ENCODE results near the gene CLEC20A. TPM values are rescaled to one million over a fixed set of nuclear protein-coding genes. Genes with fewer than 3 reads are reported as not detected.

CLEC20A gene
- total and polyA plus RNA-seq, 2 donors from 2014 or later = 0.47 TPM; not detected in 1

DNA sequence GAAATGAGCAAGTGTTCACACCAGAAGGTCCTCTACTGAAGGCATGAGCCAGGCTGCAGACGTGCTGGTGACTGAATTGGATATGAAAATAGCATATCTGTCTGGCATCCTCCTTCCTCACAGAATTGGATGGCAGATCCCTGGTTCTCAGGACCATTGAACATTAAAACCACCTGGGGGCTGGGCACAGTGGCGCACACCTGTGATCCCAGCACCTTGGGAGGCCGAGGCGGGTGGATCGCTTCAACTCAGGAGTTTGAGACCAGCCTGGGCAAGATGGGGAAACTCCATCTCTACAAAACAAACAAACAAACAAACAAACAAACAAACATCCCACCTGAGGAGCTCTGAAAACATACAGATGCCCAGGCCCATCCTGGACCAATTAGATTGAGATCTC lies 39.6 kb upstream of the CLEC20A start:
- H3K4me3 ChIP-seq (ENCODE audit: low read length in 3 of 3) = no peak overlapping the region
- H3K36me3 ChIP-seq (ENCODE audit: control insufficient read depth in 2 of 3, insufficient read depth in 3 of 3, low read length in 3 of 3) = no peaks in the 10 kb centered on the region
- no peak for FAIRE-seq
- H3K27ac ChIP-seq (ENCODE audit: low read depth in 2 of 2, low read length in 2 of 2) = no peak overlapping the region
- intact Hi-C loops (cut with DNase I) = loop anchor here (5.0 to 10.0 kb wide), 2 partner anchors 218 to 466 kb away; no protein-coding TSS in a partner anchor
- TF ChIP-seq, protein P1, sequence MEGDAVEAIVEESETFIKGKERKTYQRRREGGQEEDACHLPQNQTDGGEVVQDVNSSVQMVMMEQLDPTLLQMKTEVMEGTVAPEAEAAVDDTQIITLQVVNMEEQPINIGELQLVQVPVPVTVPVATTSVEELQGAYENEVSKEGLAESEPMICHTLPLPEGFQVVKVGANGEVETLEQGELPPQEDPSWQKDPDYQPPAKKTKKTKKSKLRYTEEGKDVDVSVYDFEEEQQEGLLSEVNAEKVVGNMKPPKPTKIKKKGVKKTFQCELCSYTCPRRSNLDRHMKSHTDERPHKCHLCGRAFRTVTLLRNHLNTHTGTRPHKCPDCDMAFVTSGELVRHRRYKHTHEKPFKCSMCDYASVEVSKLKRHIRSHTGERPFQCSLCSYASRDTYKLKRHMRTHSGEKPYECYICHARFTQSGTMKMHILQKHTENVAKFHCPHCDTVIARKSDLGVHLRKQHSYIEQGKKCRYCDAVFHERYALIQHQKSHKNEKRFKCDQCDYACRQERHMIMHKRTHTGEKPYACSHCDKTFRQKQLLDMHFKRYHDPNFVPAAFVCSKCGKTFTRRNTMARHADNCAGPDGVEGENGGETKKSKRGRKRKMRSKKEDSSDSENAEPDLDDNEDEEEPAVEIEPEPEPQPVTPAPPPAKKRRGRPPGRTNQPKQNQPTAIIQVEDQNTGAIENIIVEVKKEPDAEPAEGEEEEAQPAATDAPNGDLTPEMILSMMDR (IDR thresholded peaks at IDR 0.05; ENCODE audit: borderline replicate concordance, extremely low read depth, insufficient read depth) = no peak
- no peaks in the 10 kb centered on the region for H3K9me3 ChIP-seq (ENCODE audit: control insufficient read depth in 2 of 3, insufficient read depth in 1 of 3, low read length in 3 of 3)
- H3K4me1 ChIP-seq (ENCODE audit: control insufficient read depth in 2 of 3, insufficient read depth in 2 of 3, low read depth in 1 of 3, low read length in 3 of 3) = peaks cover 0 to 2% (median 0%) of the 10 kb centered on the region in 3 donors
- H3K27me3 ChIP-seq (ENCODE audit: control insufficient read depth, insufficient read depth, low read length) = no peaks in the 10 kb centered on the region
- DNase-seq = no peak
- H3K9ac ChIP-seq (ENCODE audit: low read length in 3 of 3) = no peak overlapping the region

DNA sequence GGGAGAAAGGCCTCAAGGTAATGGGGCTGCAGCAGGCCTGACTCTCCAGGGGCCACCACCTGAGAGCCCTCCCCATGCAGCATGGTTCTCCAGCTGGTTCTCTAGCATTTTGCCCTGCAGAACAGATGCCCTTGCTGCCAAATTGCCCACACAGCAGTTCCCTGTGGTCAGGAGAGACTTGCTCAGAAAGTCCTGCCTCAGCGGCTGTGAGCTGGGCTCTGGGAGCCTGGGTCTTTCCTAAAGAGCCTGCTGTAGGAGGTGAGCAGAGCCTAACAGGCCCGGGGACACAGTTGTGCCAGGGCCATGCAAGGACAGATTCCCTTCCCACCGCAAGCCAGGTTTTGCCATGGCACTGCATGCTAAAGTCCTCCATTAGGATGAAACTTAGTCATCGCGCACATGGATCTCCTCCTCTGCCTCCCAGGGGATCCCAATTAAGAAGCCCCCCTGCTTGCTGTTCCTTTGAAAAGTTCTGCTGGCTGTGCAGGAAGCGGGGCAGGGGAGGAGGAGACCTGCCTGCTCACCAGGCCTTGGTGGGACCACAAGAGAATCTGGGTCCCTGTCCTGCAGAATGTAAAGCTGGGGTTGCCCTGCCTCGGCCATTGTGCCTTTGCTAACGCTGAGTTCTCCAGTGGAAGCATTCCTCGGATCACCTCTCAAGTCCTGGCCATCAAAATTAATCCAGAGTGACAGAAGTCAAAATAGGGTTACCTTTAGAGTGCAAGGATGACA lies 37.5 kb upstream of the CLEC20A start:
- DNase-seq (no peak), FAIRE-seq (no peak)
- TF ChIP-seq, protein P1 (IDR thresholded peaks at IDR 0.05; ENCODE audit: borderline replicate concordance, extremely low read depth, insufficient read depth) = no peak
- H3K4me1 ChIP-seq (ENCODE audit: control insufficient read depth in 2 of 3, insufficient read depth in 2 of 3, low read depth in 1 of 3, low read length in 3 of 3) = peaks cover 0 to 2% (median 0%) of the 10 kb centered on the region in 3 donors
- H3K9ac ChIP-seq (ENCODE audit: low read length in 3 of 3) = no peak overlapping the region
- no peaks in the 10 kb centered on the region for H3K9me3 ChIP-seq (ENCODE audit: control insufficient read depth in 2 of 3, insufficient read depth in 1 of 3, low read length in 3 of 3)
- no peaks in the 10 kb centered on the region for H3K27me3 ChIP-seq (ENCODE audit: control insufficient read depth, insufficient read depth, low read length)
- no peak overlapping the region for H3K27ac ChIP-seq (ENCODE audit: low read depth in 2 of 2, low read length in 2 of 2)
- intact Hi-C loops (cut with DNase I) = loop anchor here (10.0 kb wide), 1 partner anchor 220 kb away; no protein-coding TSS in a partner anchor
- no peaks in the 10 kb centered on the region for H3K36me3 ChIP-seq (ENCODE audit: control insufficient read depth in 2 of 3, insufficient read depth in 3 of 3, low read length in 3 of 3)
- H3K4me3 ChIP-seq (ENCODE audit: low read length in 3 of 3) = no peak overlapping the region

DNA sequence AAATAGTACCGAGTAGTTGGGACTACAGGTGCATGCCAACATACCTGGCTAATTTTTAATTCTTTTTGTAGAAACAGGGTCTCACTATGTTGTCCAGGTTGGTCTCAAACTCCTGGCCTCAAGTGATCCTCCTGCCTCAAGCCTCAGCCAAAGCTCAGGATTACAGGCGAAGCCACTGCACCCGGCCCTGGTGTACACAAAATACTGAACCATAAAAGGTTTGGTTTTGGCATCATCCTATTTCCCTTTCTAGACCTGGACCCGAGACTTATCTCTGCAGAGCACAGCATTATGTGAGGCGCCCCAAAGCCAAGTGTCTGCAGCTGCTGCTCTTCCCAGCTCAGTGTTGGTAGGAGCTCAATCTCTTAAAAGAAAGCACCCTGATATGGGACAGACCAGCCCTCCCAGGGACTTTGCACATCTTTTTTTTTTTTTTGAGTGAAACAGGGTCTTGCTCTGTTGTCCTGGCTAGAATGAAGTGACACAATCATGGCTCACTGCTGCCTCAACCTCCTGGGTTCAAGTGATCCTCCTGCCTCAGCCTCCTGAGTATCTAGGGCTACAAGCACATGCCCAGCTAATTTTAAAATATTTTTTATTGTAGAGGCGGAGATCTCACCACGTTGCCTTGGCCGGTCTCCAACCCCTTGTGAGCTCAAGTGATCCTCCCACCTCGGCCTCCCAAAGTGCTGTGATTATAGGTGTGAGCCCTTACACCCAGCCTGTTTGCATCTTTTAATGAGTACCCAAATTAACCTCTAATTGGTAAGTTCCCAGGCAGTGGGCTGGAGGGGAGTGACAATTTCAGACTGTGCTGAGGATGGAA lies 36.6 kb upstream of the CLEC20A start:
- intact Hi-C loops (cut with DNase I) = loop anchor here (10.0 kb wide), 1 partner anchor 221 kb away; no protein-coding TSS in a partner anchor
- Histone ChIP-seq H3K36me3 (ENCODE audit: control insufficient read depth in 2 of 3, insufficient read depth in 3 of 3, low read length in 3 of 3) (no peaks in the 10 kb centered on the region), H3K4me3 (ENCODE audit: low read length in 3 of 3) (no peak overlapping the region), H3K4me1 (ENCODE audit: control insufficient read depth in 2 of 3, insufficient read depth in 2 of 3, low read depth in 1 of 3, low read length in 3 of 3) (peaks cover 0 to 2% (median 0%) of the 10 kb centered on the region in 3 donors), H3K9ac (ENCODE audit: low read length in 3 of 3) (no peak overlapping the region), H3K9me3 (ENCODE audit: control insufficient read depth in 2 of 3, insufficient read depth in 1 of 3, low read length in 3 of 3) (no peaks in the 10 kb centered on the region), H3K27me3 (ENCODE audit: control insufficient read depth, insufficient read depth, low read length) (no peaks in the 10 kb centered on the region), H3K27ac (ENCODE audit: low read depth in 2 of 2, low read length in 2 of 2) (no peak overlapping the region)
- DNase-seq (no peak), FAIRE-seq (no peak)
- TF ChIP-seq, protein P1 (IDR thresholded peaks at IDR 0.05; ENCODE audit: borderline replicate concordance, extremely low read depth, insufficient read depth) = no peak

All from kidney (tissue), 14 donors.